ENCODE measurements around the gene SERPINA12. TPM values are rescaled to one million over a fixed set of nuclear protein-coding genes. Genes with fewer than 3 reads are reported as not detected.

SERPINA12 gene
- total and polyA plus RNA-seq, 2 experiments from 2014 or later: not detected

DNA sequence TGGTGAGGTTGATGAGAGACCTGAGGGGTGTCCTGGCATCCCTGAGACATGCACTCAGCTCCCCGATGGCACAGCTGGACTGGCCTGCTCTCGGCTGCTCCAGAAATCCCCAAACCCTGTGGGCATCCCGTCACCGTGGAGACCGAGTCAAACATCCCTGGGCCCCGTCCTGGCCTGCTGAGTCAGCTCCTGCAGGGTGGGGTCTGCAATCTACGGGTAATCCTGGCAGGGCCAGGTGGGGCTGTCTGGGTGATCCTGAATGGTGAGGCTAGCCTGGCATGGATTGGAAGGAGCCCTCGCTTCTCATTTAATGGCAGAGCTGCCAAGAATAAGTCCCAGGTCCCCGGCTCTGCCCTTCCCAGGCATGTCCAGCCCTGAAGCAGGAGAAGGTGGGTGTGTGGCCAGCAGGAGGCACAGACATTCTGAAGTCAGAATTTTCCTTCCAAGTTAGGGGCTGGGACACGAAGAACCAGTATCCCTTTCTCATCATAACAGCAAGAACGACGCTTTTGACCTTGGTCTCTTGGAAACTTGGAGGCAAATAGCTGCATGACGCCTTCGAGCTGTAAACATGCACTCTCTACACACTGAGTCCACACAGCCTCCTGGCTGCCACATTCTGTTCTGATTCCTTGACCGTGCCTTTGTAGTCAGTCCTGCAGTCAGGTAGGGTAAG lies 34.3 kb upstream of the SERPINA12 start:
- H3K4me3 ChIP-seq: no peak overlapping the region
- no peak overlapping the region for H2AFZ ChIP-seq
- Mint-ChIP-seq H3K27me3 (ENCODE audit: insufficient read depth, low read depth, poor library complexity) (peaks cover 7% of the 10 kb centered on the region), H3K36me3 (ENCODE audit: low read depth) (no peaks in the 10 kb centered on the region), H3K4me1 (peaks cover 19% of the 10 kb centered on the region), H3K4me3 (no peak overlapping the region), H3K27ac (no peak overlapping the region), H3K9me3 (no peaks in the 10 kb centered on the region)
- H3K27me3 ChIP-seq (ENCODE audit: insufficient read depth): no peaks in the 10 kb centered on the region
- H3K9me2 ChIP-seq (ENCODE audit: insufficient read depth): no peaks in the 10 kb centered on the region
- peaks cover 7% of the 10 kb centered on the region; the same call in 1 of the 2 replicates for H3K4me1 ChIP-seq (ENCODE audit: insufficient read depth)
- no peaks in the 10 kb centered on the region for H3K79me2 ChIP-seq (replicated peaks; ENCODE audit: insufficient read depth)
- DNase-seq (ENCODE audit: low spot score) (peak; percentile 5), ATAC-seq (peak; percentile 21; the same call in 1 of the 3 replicates)
- no peaks in the 10 kb centered on the region for H3K36me3 ChIP-seq (ENCODE audit: insufficient read depth)
- no peaks in the 10 kb centered on the region for H4K20me1 ChIP-seq (replicated peaks; ENCODE audit: insufficient read depth)
- TF ChIP-seq EZH2phosphoT487 (IDR thresholded peaks at IDR 0.05; ENCODE audit: unreplicated experiment) (no peak), CTCF (conservative IDR thresholded peaks at IDR 0.05; ENCODE audit: low read depth in 2 of 2) (no peak), ZNF331 (CRISPR knock-in tag; IDR thresholded peaks at IDR 0.05; ENCODE audit: low read depth) (no peak), ZNF462 (CRISPR knock-in tag; IDR thresholded peaks at IDR 0.05) (no peak), ZNF114 (CRISPR knock-in tag; IDR thresholded peaks at IDR 0.05) (no peak), JUNB (IDR thresholded peaks at IDR 0.05; ENCODE audit: unreplicated experiment) (no peak), NANOG (IDR thresholded peaks at IDR 0.05; ENCODE audit: borderline replicate concordance) (no peak), CREB1 (CRISPR knock-in tag; IDR thresholded peaks at IDR 0.05; ENCODE audit: low read depth) (no peak), EZH2 (IDR thresholded peaks at IDR 0.05; ENCODE audit: low read depth, unreplicated experiment) (no peak), POLR2AphosphoS5 (IDR thresholded peaks at IDR 0.05; ENCODE audit: low read depth) (no peak), STAT1 (IDR thresholded peaks at IDR 0.05; ENCODE audit: unreplicated experiment) (no peak), REST (IDR thresholded peaks at IDR 0.05; ENCODE audit: unreplicated experiment) (no peak)
- TF ChIP-seq, protein P1, sequence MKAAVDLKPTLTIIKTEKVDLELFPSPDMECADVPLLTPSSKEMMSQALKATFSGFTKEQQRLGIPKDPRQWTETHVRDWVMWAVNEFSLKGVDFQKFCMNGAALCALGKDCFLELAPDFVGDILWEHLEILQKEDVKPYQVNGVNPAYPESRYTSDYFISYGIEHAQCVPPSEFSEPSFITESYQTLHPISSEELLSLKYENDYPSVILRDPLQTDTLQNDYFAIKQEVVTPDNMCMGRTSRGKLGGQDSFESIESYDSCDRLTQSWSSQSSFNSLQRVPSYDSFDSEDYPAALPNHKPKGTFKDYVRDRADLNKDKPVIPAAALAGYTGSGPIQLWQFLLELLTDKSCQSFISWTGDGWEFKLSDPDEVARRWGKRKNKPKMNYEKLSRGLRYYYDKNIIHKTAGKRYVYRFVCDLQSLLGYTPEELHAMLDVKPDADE (IDR thresholded peaks at IDR 0.05): no peak
- H3F3A ChIP-seq (replicated peaks; ENCODE audit: low read depth): no peaks in the 10 kb centered on the region
- H3K27ac ChIP-seq (ENCODE audit: low read depth): no peak overlapping the region
- no peak overlapping the region for H3K4me2 ChIP-seq
